ENCODE results near the gene TMEM250. TPM values are rescaled to one million over a fixed set of nuclear protein-coding genes. Genes with fewer than 3 reads are reported as not detected.
"Not testable (repeated sequence)": the region's sequence is repeated elsewhere in the genome, so short reads cannot be mapped to it uniquely, and the experiment has no call there.

Gene TMEM250
- total RNA-seq, 1 donor from 2014 or later: 26.4 TPM

GRCh38 chr9:136110082-136111061 lies 8.3 kb downstream of the TMEM250 start:
- DNase-seq: no peak

DNA sequence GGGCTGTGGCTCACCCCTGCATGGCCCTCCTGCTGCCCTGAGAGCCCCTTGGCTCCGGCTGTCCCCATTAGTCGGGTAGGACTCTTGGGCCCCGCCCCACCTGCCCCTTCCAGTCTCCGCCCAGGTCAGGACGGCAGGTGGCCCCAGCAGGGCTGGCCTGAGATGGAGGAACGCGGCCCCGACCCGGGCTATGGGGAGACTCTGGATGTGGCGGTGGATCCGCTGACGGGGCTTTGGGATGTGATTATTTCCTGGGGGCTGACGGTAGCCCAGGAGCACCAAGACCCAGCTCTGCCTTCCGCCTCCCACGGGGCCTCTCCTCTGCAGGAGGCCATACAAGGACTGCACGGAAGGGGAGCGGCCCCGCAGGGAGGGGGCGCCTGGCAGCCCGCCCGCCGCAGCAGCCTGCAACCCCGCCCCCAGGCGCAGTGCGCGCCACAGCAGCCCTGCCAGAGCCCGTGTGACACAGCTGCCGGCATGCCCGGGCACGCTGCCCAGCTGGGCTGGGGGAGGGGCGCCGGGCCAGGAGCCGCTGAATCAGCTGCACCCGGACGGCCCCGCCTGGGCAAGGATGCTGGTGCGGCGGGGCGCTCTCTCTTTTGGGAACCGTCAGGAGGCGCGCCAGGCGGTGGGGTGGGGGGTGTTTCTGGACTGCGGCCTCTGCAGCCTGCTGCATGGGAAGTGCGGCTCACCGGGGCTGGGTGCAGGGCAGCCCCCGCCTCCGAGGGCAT lies 9.2 kb downstream of the TMEM250 start:
- peak; percentile 93 for DNase-seq

GRCh38 chr9:136108648-136109266 lies 9.9 kb downstream of the TMEM250 start:
- no peak for DNase-seq

- no peak for DNase-seq
Observed at GRCh38 chr9:136107953-136108647, 10.6 kb downstream of the TMEM250 start.

- no peak for DNase-seq
Observed at GRCh38 chr9:136107155-136107952, 11.3 kb downstream of the TMEM250 start.

DNA sequence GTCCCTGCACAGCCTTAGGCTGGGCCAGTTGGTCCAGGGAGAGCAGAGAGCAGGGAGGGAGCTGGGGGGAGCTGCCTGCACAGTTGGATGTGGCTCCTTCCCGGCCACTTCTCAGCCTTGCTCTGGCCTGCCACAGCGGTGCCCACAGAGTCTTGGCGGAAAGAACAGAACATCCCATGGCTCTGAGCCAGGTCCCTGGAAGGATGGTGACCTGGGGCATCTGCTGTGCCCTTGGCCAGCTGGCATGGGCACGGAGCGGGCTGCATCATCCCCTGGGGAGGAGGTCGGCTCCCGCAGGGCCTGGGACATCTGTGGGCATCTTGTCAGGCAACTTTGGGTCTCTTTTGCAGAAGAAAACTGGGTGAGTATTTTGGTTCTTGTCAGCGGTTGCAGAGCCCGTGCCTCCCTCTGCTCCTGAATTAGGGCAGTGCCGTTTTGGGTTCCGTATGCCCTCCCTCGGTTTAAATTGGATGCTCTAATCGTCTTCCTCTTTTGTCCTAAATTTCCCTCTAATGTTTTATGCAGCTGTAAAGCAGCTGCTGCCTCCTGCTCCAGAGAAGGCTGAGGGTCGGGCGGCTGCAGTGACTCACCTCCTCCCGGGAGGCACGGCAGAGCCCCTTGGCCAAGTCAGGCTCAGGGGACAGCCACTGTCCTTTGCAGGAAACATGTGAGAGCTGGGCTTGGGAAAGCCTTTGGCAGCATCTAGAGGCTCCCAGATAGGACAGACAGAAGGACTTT lies 13.1 kb downstream of the TMEM250 start:
- no peak for DNase-seq

GRCh38 chr9:136104916-136105315 lies 13.8 kb downstream of the TMEM250 start:
- no peak for DNase-seq

DNA sequence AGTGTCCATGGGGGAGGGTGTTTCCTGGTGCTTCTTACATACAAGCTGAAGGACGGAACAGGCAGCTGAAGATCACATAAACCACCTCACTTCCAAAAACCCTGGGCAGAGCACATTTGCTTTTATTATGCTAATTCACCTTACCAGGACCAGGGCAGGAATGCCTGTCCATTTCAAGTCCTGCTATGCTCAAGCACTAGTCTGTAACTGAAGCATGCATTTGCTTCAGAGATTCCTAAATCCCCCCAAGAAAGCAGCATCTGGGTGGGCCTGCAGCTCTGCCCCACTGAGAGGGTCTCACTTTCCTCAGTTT lies 14.2 kb downstream of the TMEM250 start:
- DNase-seq: no peak

GRCh38 chr9:136103651-136104487 lies 14.8 kb downstream of the TMEM250 start:
- no peak for DNase-seq

- DNase-seq: not testable (repeated sequence)
Observed at GRCh38 chr9:136101615-136102074, 17.0 kb downstream of the TMEM250 start.

DNA sequence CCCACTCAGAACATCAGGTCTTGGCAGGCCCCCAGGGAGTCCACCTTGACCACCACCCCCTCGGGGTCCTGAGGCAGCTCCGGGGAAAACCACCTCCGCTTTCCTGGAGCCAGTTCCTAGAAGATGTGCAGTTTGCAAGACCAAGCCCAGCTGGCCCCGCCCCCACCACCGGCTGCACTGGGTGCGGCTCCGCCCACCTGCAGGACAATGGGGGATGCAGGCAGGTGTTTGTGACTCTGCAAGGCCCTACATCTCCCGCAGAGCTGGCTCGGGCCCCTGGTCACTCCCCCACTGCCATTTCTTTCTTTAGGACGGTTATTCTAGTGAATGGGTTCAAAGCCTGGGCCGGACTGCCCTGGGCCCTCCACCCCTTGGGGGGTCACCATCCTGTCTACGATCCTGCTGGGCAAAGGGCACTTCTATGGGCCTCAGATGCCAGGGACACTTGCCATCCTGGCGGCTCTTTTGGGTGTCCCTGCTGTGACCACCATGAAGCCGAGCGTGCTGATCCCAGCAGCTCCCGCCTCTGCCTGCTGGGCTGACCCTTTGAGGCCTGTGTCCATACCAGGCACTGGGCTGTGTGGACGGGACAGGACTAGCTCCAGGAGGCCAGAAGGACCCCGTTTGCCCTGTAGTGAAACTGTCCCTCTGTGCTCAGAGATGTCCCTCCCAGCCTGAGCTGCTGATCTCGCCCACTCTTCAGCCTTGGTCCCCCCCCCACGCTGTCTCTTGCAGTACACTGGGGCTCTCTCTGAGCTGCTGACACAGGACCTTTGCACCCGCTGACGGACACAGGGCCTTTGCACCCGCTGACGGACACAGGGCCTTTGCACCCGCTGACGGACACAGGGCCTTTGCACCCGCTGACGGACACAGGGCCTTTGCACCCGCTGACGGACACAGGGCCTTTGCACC lies 17.7 kb downstream of the TMEM250 start:
- DNase-seq: no peak

DNA sequence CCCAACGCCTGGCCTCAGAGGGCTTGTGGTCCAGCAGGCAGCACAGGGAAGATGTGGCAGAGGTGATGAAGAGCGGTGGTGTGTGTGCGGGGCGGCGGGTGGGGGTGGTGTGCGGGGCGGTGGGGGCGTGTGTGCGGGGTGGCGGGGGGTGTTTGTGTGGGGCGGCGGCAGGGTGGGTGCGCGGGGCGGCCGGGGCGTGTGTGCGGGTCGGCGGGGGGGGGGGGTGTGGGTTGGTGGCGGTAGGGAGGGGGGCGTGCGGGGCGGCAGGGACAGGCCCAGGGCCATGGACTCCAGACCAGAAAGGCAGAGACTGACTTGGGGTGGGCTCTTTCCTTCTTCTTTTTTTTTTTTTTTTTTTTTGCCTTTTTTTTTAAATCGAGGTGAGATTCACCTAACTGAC lies 19.1 kb downstream of the TMEM250 start:
- no peak for DNase-seq

GRCh38 chr9:136098844-136099243 lies 19.8 kb downstream of the TMEM250 start:
- no peak for DNase-seq

- DNase-seq: no peak
Observed at GRCh38 chr9:136098210-136098609, 20.5 kb downstream of the TMEM250 start.

- DNase-seq: no peak
Observed at GRCh38 chr9:136096505-136097001, 22.1 kb downstream of the TMEM250 start.

GRCh38 chr9:136095070-136096058 lies 23.3 kb downstream of the TMEM250 start, which contains the start of gene NACC2:
NACC2 (minus strand) TSS chr9:136095289; CDS start chr9:136050521, 44,768 bp downstream.
- no peak for DNase-seq

All from occipital lobe (tissue), 2 donors.